NCI-H748 (cell line): ENCODE measurements around the gene LRRC42.

Experiments used
- DNase-seq: peaks from one replicate; lab custom pipeline; 2025; ENCODE audit not compliant: unreplicated experiment; lab: John Stamatoyannopoulos, UW

Gene LRRC42

DNA sequence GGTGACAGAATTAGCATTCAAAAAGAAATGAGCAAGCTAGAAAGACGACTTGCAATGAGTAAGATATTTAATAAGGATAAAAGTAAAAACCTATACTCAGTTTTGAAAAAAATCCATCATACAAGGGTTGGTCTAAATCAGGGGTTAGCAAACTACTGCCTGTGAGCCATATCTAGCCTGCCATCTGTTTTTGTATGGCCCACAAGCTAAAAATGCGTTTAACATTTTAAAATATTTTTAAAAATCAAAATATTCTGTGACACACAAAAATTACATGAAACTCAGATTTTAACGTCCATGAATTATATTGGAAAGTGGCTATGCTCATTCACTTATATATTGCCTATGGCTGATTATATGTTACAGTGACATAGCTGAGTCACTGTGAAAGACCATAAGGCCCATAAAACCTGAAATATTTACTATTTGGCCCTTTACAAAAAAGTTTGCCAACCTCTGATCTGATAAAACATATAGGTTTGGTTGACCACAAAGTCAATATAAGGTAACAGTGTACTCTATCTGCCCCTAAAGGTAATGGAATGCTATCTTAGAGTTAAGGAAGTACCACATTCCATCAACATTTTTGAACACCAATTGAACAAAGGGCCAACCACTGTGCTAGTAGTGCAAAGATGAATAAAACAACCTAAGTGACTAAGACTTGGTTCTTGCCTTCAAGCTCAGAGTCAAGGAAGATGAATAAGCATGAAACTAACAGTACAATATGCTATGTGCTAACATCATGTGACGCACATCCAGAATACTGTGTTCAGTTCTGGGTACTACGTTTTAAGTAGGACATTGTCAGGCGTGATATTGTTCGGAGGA, 3.8 kb upstream of the LRRC42 start:
- DNase-seq: no peak

DNA sequence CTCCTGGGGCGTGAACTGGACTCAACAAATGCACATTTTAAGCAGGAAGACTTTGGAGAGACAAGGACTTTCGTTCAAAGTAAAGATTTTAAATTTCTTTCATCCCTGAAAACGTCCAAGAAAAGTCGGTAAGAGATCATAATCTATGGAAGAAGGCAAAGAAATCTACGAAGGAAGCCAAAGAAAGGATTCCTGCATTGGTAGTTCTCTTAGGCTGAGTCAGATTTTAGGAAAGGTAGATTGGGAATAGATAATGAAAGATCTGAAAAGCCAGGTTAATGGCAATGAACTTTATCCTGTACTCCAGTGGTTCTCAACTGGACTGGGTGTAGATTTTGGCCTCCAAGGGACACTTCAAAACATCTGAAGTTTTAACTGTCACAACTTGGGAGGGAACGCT, 3.1 kb upstream of the LRRC42 start:
- no peak for DNase-seq

DNA sequence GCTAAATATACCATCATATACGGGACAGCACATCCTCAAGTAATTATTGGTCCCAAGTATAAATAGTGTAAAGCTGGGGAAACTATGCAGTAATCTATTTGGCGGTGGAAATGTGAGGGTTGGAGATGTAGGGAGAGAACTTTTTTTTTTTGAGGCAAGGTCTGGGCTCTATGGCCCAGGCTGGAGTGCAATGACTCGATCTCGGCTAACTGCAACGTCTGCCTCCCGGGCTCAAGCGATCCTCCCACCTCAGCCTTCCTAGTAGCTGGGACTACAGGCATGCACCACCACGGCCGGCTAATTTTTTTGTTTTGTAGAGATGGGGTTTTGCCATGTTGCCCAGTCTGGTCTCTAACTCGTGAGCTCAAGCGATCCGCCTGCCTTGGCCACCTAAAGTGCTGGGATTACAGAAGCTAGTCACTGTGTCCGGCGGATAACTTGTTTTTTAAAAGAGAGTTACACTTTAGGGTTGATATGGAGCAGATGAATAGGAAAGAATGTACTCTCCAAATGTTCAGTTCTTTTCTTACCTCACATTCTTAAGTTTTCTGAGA, 2.6 kb upstream of the LRRC42 start:
- DNase-seq: no peak

DNA sequence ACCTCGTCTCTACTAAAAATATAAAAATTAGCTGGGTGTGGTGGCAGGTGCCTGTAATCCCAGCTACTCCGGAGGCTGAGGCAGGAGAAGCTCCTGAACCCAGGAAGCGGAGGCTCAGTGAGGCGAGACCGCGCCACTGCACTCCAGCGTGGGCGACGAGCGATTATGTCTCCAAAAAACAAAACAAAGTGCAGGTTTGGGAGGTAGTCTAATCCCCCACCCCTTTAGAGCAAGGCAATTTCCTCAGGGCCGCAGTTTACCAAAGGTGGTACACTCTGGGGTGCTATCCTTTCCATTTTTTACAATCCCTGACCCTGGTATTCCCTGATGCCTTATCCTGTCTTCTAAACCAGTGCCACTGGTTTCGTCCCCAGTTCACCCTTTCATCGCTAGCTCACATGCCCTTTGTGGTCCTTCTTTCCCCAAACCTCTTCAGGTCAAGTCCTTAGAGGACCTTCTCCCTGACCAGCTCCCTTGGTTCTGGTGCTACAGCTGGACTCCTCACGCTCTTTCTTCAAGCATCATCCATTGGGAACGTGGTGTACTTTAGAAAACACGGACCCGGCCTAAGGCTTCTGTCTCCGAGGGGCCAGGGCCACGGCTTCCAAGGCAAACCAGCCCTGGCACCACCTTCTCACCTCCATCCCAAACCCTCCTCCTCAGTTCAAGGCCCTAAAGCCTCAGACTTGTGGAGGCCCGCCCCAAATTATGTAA, 1.5 kb upstream of the LRRC42 start:
- DNase-seq: peak; percentile 56

DNA sequence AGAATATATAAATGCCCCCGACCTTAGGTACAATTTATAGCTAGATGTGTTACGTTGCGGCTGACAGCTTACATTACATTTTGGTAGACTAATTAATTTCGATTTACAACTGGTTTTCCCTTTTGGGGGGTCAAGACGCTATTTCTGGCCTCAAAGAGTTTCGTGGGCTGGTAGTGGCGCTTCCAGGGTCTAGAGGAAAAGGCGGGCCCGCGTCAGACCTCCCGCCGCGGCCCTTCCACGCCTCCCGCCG, 1.0 kb upstream of the LRRC42 start:
- DNase-seq: no peak

DNA sequence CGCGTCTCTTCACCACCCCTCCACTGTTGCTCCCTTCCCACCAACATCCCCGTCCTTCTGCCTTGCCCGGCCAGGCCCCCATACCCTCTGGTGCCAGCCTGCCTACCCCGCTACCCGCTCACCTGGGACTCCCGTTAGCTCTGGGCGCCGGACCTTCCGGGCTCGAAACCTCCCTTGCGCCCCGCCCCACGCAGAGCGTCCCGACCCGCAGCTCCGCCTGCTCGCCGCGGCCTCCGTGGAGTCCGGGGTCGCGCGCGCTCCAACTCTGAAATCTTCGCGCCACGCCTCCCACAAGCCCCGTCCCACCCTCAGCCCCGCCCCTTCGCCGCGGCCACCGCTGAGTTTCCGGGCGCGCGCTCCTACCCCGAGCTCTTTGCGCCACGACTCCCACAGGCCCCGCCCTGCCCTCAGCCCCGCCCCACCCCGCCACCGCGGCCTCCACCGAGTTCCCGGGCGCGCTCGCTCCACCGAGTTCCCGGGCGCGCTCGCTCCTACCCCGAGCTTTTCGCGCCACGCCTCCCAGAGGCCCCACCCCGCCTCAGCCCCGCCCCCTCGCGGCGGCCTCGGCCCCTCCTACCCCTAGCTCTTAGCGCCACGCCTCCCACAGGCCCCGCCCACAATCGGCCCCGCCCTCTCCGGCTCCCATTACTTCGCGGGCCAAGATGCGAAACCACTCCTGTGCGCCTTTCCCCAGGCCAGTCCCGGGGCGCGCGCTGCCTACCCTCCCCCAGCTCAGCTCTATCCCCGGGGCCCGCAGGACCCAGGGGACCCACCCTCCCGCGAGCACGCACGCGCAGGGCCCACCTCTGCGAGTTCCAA, 508 bp upstream of the LRRC42 start, which contains the start of gene IFT25:
Gene IFT25, minus strand, starts transcription at position 267 of the 819 bp plus-strand sequence. CDS start 5,617 bp downstream, outside the sequence.
- DNase-seq: peak; percentile 96

DNA sequence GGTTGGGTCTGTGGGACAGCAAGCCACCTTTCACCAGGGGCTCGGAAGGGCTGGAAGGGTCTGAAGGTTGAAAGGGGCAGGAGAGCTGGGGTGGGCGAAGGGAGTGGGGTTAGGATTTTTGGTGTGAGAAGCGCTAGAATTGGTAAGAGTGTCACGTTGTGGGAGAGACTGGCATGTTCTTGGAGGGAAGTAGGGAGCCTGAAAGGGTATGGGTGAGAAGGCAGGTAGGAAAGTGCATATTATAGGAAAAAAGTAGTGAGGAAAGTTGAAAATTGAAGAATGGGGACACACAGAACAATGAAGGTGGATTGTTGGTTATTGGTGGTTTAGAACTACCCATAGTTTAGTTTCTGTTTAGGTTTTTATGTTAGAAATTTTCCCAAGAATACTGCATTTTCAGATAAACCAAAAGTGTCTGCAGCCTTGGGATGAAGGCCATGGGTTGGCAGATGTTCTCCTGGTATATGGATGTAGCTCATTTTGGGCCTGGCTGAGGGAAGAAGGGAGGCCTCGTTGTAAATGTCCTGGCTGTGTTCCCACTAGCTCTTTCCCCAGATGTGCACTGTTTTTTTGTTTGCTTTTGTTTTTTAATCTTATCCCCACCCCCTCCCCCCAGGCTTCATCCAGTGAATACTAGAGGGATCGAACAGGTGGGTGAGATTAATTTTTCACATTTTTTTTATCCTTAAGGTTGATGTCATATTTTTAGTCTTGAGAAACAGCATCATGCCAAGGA, 1.2 kb downstream of the LRRC42 start:
- no peak for DNase-seq

DNA sequence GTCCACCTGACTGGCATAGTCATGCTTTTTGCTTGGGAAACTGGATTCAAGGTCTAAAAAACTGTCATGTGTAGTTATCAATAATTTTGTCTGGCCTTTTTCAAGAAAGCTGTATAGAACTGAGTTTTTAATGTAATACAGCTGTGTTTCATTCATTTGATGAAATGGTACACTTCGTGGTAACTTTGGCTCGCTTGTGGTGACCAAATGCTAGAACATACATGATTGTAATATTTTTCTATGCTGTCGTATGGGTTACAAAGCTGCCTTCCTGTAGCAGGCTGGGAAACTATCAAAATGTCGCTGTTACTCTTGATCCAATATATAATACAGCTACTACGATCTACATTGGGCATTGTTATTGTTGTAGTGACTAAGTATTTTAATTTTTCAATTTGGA, 2.1 kb downstream of the LRRC42 start:
- DNase-seq: no peak

DNA sequence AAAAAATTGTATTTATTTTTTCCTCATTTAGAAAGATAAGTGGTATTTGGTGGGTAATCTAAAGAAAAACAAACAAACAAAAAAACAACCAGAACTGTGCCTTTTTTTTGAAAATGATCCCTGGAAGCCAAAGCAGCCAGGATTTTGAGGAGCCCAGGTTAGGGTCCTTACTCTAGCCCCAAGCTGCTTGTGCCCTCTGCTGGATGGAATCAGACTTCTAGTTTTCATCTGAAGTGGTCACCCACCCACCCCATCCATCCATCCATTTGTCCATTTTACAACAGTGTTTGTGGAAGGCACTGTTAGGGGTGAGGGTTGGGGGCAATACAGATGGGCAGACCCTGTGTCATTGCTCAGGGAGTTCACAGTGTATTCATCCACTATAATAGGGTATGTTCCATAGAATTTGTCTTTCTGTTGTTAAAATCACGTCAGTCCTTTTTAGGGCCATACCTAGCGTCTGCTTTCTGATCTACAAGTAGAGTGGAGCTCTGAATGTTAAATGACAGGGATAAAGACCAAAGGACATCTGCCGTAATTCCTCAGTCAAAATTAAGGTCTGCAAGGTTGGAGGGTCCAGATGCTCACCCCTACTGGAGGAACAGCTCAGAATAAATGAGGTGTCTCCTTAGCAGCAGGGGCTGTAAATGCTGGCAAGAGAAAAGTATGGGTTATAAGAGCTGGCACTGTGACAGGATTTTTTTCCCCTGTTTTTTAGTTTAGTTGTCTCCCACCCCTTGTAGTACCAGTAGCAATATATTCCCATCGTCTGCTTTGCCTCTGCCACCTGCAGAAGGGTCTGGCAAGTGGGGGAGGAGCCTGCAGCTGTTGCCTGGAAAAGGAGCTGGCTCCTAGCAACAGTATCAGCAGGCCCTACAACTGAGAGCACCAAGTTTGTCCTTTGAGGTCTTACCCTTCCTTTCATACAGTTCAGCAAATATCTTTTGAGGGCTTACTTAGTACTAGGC, 3.2 kb downstream of the LRRC42 start:
- DNase-seq: peak; percentile 72

DNA sequence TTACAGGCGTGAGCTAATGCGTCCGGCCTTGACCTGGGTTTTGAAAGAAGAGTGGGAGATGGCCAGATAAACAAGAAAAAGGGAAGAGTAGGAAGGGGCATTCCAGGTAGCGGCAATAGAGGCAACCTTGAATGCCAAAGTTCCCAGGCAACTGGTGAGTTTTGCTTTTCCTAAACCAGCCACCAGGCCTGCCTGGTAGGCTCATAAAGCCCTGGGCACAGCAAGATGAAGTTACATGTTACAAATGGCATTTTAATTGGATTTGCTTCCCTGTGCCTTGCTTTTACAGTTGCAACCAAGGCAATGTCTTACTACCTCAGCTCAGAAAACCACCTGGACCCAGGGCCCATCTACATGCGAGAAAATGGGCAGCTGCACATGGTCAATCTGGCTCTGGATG, 5.5 kb downstream of the LRRC42 start:
- DNase-seq: no peak

DNA sequence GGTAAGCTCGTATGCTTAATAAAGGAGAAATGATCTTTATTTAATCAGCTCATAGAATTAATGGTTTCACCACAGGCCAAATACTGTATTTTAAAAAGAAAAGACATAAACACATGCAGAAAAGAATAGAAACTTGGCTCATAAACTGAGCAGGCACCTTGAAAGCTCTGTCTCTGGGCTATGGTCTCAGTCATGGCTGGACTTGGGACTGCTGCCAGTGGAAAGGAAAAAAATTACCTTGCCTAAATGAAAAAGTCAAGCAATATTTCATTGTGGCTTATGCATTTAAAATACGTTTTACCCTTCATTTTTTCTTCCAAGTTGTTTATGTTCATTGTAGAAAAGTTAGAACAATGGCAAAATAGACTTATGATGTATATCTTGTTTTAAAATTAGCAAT, 8.0 kb downstream of the LRRC42 start:
- no peak for DNase-seq

DNA sequence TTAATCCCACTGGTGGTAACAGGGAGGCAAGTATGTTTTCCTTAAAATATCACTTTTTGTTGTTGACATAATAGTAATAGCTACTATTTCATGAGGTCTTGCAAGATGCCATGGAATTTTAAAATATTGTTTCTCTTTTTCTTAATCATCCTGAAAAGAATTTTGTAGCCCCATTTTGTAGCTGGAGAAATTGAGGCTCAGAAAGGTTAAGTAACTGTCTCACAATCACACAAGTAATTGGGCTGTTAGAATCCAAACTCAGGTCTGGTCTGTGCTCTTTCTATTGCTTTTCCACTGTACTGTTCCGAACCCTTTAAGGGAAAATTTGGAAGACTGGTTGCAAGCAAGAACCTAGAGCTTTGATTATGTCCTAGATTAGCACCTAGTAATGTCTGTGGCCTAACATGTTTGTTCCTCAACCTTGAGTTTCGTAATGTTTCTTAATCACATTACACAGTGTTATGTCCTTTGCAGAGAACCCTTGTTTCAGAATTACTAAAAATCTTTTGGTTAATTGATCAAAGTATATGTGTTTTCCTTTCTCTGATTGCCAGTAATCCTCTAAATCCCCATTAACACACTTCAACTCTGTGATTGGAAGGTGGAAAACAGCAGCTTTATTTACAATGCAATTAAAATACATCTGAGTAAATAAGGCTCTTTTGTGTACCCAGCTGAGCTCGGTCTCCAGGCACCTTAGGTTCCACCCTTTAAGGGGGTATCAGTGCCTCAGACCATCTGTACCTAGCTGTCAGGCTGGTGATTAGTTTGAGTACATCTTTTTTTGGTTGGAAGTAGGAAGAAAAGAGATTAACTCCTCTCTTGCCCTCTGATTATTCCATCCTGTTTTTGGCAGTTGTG, 10.4 kb downstream of the LRRC42 start:
- DNase-seq: peak; percentile 98

DNA sequence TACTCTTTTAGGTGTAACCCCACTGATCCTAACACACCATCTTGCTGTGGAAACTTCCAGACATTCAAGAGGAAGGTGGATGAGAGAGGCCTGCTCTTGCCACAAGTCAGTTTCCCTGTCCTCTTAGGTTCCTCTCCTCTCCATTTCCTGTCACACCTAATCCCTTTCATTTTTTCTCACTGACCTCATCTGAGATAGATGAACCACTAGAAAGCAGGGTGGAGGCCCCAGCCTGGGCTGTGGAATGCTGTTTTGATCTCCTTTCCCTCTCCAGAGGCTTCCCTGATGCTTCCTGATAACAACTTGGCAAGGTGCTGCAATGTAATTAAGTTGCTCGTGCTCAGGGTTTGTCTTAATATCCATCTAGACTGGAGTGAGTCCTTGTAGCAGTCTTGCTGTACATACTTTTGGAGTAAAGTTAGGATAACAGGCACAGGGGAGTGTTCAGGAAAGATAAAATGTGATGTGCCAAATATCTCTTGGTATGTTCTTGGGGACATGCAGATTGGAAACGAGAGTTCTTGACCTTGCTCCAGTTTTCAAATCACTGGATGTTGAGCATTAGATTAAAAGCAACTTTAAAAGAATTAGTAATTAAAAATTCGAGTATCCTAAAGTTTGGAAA, 11.2 kb downstream of the LRRC42 start:
- DNase-seq: peak; percentile 81

DNA sequence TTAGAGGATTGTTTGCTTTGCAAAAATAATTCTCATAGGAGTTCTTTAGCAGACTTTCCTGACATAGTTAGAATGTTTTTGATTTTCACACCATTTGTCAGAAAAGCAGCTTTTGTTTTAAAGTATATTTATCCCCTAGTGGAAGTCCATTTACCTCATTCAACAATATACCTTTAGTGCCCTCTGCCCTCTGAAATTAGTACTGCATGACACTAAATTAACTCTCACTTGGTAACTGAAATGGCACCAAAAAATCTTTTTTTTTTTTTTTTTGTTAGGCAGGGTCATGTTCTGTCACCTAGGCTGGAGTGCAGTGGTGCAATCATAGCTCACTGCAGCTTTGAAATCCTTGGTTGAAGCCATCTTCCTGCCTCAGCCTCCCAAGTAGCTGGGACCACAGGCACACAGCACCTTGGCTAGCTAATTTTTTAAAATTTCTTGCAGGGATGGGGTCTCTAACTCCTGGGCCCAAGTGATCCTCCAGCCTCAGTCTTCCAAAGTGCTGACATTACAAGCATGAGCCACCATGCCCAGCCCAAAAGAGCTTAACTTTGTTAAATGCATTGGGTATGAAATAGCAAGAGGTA, 13.6 kb downstream of the LRRC42 start:
- DNase-seq: peak; percentile 24

DNA sequence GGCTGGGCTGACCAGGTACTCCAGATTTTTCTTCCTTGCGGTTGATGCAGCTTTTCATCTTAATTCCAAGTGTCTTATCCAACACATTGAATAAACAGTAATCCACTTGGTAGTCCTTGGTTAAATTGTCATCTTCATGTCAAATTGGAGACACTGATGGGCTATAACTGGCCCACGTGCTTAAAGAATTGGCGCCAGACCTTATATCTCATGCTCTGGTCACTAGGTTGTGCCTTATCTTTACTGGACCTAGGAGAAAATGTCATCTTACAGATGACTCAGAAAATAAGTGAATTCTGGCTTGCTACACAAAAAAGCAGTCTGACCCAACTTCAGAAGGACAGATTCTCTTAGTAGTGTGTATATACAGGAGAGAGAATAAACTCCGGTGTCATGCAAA, 16.2 kb downstream of the LRRC42 start:
- no peak for DNase-seq

DNA sequence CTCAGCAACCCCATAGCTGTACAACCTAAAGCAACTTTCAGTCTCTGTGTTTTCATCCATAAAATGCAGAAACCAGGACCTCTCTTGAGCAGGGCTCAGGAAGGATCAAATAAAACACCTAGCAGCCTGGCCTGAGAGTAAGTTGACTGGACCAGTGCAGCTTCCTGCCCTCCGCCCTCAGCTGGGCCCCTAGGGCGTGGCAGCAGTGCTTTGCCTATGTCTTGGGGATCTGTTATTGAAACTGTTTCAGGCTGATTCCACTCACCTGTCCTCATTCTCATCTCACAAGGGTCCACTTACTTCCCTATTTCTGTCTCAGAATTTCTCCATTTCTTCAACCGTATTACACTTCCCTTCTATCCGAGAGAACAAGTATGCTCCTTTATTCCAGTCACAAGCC, 17.3 kb downstream of the LRRC42 start:
- no peak for DNase-seq

DNA sequence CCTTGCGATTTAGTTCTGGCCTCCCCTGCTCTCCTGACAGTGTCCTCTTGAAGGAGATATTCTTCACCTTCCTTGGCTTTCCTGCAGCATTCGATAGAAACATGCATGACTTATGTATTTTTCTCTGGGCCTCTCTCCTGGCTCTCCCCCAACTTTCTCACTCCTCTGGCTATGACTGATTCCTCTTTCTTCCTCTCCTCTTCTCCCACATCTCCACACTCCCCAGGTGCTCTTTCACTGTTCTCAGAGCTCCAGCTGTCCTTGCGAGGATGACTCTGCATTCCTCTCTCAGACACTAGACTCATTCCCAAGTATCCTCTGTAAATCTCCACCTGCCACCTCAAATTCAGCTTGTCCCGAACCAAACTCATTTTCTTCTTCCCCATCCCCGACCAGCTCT, 18.0 kb downstream of the LRRC42 start:
- DNase-seq: no peak

DNA sequence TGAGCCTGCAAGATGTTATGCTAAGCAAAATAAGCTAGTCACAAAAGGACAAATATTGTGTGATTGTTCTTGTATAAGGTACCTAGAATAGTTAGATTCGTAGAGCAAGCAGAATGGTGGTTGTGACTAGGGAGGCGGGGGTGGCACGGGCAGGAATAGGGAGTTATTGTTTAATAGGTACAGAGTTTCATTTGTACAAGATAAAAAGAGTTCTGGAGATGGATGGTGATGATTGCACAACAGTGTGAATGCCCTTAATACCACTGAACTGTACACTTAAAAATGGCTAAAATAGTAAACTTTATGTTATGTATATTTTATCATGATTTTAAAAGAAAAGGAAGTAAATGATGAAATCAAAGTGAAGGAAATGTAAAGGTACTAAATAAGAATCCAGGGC, 20.6 kb downstream of the LRRC42 start:
- no peak for DNase-seq
